CD4-positive, alpha-beta T cell treated with Interleukin-15 for 1 hour (primary cell): ENCODE results near the gene PLTP.
A peak's percentile ranks its signal among the peaks of the same experiment; 100 is the strongest.
"Not testable (repeated sequence)": the region's sequence is repeated elsewhere in the genome, so short reads cannot be mapped to it uniquely, and the experiment has no call there.

Source experiments
- DNase-seq: peaks from one replicate; pipeline ENCODE4 v3.0.0-alpha.2; 2020

The PLTP gene

GRCh38 chr20:45919542-45920399 is 7.8 kb upstream of the PLTP start:
- DNase-seq, result no peak

GRCh38 chr20:45918779-45919537 is 7.0 kb upstream of the PLTP start:
- DNase-seq, result no peak

- DNase-seq, result no peak
These were observed 6.3 kb upstream of the PLTP start for GRCh38 chr20:45918182-45918737.

GRCh38 chr20:45917790-45918141 is 5.8 kb upstream of the PLTP start:
- no peak for DNase-seq

- DNase-seq, result no peak
These were observed 1.2 kb upstream of the PLTP start for GRCh38 chr20:45913116-45913515.

- no peak for DNase-seq
These were observed 358 bp upstream of the PLTP start for GRCh38 chr20:45912344-45912682.

GRCh38 chr20:45910670-45911485 is 1.1 kb downstream of the PLTP start:
- peak; percentile 96 for DNase-seq

GRCh38 chr20:45909817-45910669 is 1.9 kb downstream of the PLTP start:
- no peak for DNase-seq

- no peak for DNase-seq
These were observed 2.6 kb downstream of the PLTP start for GRCh38 chr20:45909336-45909808.

- DNase-seq, result no peak
These were observed 3.9 kb downstream of the PLTP start for GRCh38 chr20:45908084-45908483.

GRCh38 chr20:45907219-45907948 is 4.6 kb downstream of the PLTP start:
- no peak for DNase-seq

- no peak for DNase-seq
These were observed 6.4 kb downstream of the PLTP start for GRCh38 chr20:45905505-45906079.

- no peak for DNase-seq
These were observed 7.1 kb downstream of the PLTP start for GRCh38 chr20:45904583-45905504.

GRCh38 chr20:45902199-45902701 is 9.7 kb downstream of the PLTP start:
- DNase-seq, result no peak

- DNase-seq, result not testable (repeated sequence)
These were observed 10.6 kb downstream of the PLTP start for GRCh38 chr20:45901332-45901731.

- DNase-seq, result no peak
These were observed 12.7 kb downstream of the PLTP start for GRCh38 chr20:45899046-45899835.

- DNase-seq, result no peak
These were observed 13.7 kb downstream of the PLTP start for GRCh38 chr20:45898285-45898684.

GRCh38 chr20:45897692-45898091 is 14.3 kb downstream of the PLTP start:
- DNase-seq, result no peak

- DNase-seq, result no peak
These were observed 14.7 kb downstream of the PLTP start for GRCh38 chr20:45897289-45897688.
